KMS-11 (cell line): ENCODE results near the gene MUC22.
"Not testable (repeated sequence)": the region's sequence is repeated elsewhere in the genome, so short reads cannot be mapped to it uniquely, and the experiment has no call there.

ENCODE experiments used
- H2AFZ ChIP-seq: fragments of 200-600 bp; sonication (generic); 2 replicates; pipeline ENCODE4 v1.6.1; 2016; ENCODE audit warnings: antibody characterized with exemption, mixed run types, low read depth
- H3K27ac ChIP-seq: fragments of 200-600 bp; sonication (generic); 2 replicates; pipeline ENCODE4 v1.6.1; 2016; ENCODE audit warnings: mild to moderate bottlenecking, mixed run types
- H3K27me3 ChIP-seq: fragments of 200-600 bp; sonication (generic); 2 replicates; pipeline ENCODE4 v1.6.1; 2017; ENCODE audit warnings: mild to moderate bottlenecking, low read depth, mixed run types, moderate library complexity; ENCODE audit not compliant: insufficient read depth
- H3K36me3 ChIP-seq: fragments of 200-600 bp; sonication (generic); 2 replicates; pipeline ENCODE4 v1.6.1; 2017; ENCODE audit warnings: mild to moderate bottlenecking, mixed run types; ENCODE audit not compliant: insufficient read depth
- H3K4me1 ChIP-seq: fragments of 200-600 bp; sonication (generic); 2 replicates; pipeline ENCODE4 v1.6.1; 2016; ENCODE audit warnings: mild to moderate bottlenecking, low read depth, mixed run types; ENCODE audit not compliant: poor library complexity, severe bottlenecking
- H3K4me2 ChIP-seq: fragments of 200-600 bp; sonication (generic); 2 replicates; pipeline ENCODE4 v1.7.0; 2016; ENCODE audit warnings: mild to moderate bottlenecking, mixed run types
- H3K4me3 ChIP-seq: fragments of 200-600 bp; sonication (generic); IDR thresholded peaks from 2 replicates; pipeline ENCODE4 v1.6.1; 2017; ENCODE audit warnings: low read depth, low read length, mixed read lengths; ENCODE audit not compliant: insufficient read depth
- H3K79me2 ChIP-seq: fragments of 200-600 bp; sonication (generic); 2 replicates; pipeline ENCODE4 v1.6.1; 2016; ENCODE audit warnings: low read depth, mixed run types; ENCODE audit not compliant: insufficient read depth
- H3K9ac ChIP-seq: fragments of 200-600 bp; sonication (generic); 2 replicates; pipeline ENCODE4 v1.6.1; 2016; ENCODE audit warnings: mild to moderate bottlenecking, mixed run types
- H4K20me1 ChIP-seq: fragments of 200-600 bp; sonication (generic); 2 replicates; pipeline ENCODE4 v1.6.1; 2016; ENCODE audit warnings: mild to moderate bottlenecking, mixed run types; ENCODE audit not compliant: insufficient read depth
- TF ChIP-seq, protein P1 (sequence below): fragments of 200-600 bp; sonication (generic); conservative IDR thresholded peaks from 2 replicates; pipeline ENCODE4 v1.6.1; 2017; ENCODE audit warnings: low read depth, mild to moderate bottlenecking, antibody characterized with exemption, low read length, moderate library complexity, mixed read lengths

Gene MUC22

GRCh38 chr6:31060145-31060544 lies 49.9 kb downstream of the MUC22 start:
- no peak overlapping the region for H3K9ac ChIP-seq
- no peaks in the 10 kb centered on the region for H4K20me1 ChIP-seq
- peaks cover 7% of the 10 kb centered on the region for H3K4me1 ChIP-seq
- TF ChIP-seq, protein P1, sequence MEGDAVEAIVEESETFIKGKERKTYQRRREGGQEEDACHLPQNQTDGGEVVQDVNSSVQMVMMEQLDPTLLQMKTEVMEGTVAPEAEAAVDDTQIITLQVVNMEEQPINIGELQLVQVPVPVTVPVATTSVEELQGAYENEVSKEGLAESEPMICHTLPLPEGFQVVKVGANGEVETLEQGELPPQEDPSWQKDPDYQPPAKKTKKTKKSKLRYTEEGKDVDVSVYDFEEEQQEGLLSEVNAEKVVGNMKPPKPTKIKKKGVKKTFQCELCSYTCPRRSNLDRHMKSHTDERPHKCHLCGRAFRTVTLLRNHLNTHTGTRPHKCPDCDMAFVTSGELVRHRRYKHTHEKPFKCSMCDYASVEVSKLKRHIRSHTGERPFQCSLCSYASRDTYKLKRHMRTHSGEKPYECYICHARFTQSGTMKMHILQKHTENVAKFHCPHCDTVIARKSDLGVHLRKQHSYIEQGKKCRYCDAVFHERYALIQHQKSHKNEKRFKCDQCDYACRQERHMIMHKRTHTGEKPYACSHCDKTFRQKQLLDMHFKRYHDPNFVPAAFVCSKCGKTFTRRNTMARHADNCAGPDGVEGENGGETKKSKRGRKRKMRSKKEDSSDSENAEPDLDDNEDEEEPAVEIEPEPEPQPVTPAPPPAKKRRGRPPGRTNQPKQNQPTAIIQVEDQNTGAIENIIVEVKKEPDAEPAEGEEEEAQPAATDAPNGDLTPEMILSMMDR, result no peak
- no peak overlapping the region for H3K27ac ChIP-seq
- H3K4me3 ChIP-seq, result no peak overlapping the region
- no peaks in the 10 kb centered on the region for H3K27me3 ChIP-seq
- no peaks in the 10 kb centered on the region for H3K36me3 ChIP-seq
- no peak overlapping the region for H3K4me2 ChIP-seq
- H3K79me2 ChIP-seq, result no peaks in the 10 kb centered on the region
- no peak overlapping the region for H2AFZ ChIP-seq

GRCh38 chr6:31063906-31064435 lies 53.7 kb downstream of the MUC22 start:
- TF ChIP-seq, protein P1, result no peak
- Histone ChIP-seq H3K4me2 (no peak overlapping the region), H3K27me3 (no peaks in the 10 kb centered on the region), H3K9ac (no peak overlapping the region), H3K4me1 (no peaks in the 10 kb centered on the region), H3K4me3 (no peak overlapping the region), H3K27ac (no peak overlapping the region), H4K20me1 (no peaks in the 10 kb centered on the region), H2AFZ (no peak overlapping the region), H3K36me3 (no peaks in the 10 kb centered on the region), H3K79me2 (no peaks in the 10 kb centered on the region)

GRCh38 chr6:31065556-31065955 lies 55.3 kb downstream of the MUC22 start:
- Histone ChIP-seq H3K36me3 (no peaks in the 10 kb centered on the region), H3K4me1 (no peaks in the 10 kb centered on the region), H4K20me1 (no peaks in the 10 kb centered on the region), H3K27ac (no peak overlapping the region), H2AFZ (no peak overlapping the region), H3K79me2 (no peaks in the 10 kb centered on the region), H3K4me2 (no peak overlapping the region), H3K4me3 (no peak overlapping the region), H3K9ac (no peak overlapping the region), H3K27me3 (no peaks in the 10 kb centered on the region)
- TF ChIP-seq, protein P1, result no peak

DNA sequence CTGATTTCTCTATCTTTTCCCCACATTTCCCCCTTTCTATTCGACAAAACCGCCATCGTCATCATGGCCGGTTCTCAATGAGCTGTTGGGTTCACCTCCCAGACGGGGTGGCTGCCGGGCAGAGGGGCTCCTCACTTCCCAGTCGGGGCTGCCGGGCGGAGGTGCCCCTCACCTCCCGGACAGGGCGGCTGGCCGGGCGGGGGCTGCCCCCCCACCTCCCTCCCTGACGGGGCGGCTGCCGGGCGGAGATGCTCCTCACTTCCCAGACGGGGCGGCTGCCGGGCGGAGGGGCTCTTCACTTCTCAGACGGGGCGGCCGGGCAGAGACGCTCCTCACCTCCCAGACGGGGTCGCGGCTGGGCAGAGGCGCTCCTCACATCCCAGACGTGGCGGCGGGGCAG lies 56.8 kb downstream of the MUC22 start:
- not testable (repeated sequence) for H3K27ac ChIP-seq, H3K4me2 ChIP-seq, H3K4me1 ChIP-seq, H3K79me2 ChIP-seq, H4K20me1 ChIP-seq, H3K36me3 ChIP-seq, H3K27me3 ChIP-seq, H2AFZ ChIP-seq, H3K9ac ChIP-seq, H3K4me3 ChIP-seq

- H3K79me2 ChIP-seq, H3K27me3 ChIP-seq, H3K4me1 ChIP-seq, H3K4me2 ChIP-seq, H3K9ac ChIP-seq, H4K20me1 ChIP-seq, H3K36me3 ChIP-seq, H3K4me3 ChIP-seq, H2AFZ ChIP-seq, H3K27ac ChIP-seq: not testable (repeated sequence)
Observed at GRCh38 chr6:31067891-31068668, 57.8 kb downstream of the MUC22 start.
